Activated naive CD4-positive, alpha-beta T cell treated with anti-CD3 and anti-CD28 coated beads, Interleukin-2, amount 10 ng/mL, durations not matched to agents 7 days and 5 days (primary cell): ENCODE data around the gene SLC29A3.
"Not testable (repeated sequence)": the region's sequence is repeated elsewhere in the genome, so short reads cannot be mapped to it uniquely, and the experiment has no call there.

Source experiments
- CTCF ChIA-PET: fragments of 350-600 bp; sonication (Branson Sonifier 250); formaldehyde crosslinking; loops from one replicate; lab custom pipeline; 2021; ENCODE audit warnings: antibody characterized with exemption; lab: Charles Lee
- DNase-seq: peaks from one replicate; pipeline ENCODE4 v3.0.0-alpha.2; 2020
- H3K27ac Mint-ChIP-seq: one replicate; pipeline ENCODE4 v1.8.0; 2021; ENCODE audit warnings: mild to moderate bottlenecking, moderate library complexity, mixed read lengths
- H3K27me3 Mint-ChIP-seq: one replicate; pipeline ENCODE4 v1.8.0; 2021; ENCODE audit warnings: mild to moderate bottlenecking, mixed read lengths
- H3K36me3 Mint-ChIP-seq: one replicate; pipeline ENCODE4 v1.8.0; 2021; ENCODE audit warnings: mixed read lengths
- H3K4me1 Mint-ChIP-seq: one replicate; pipeline ENCODE4 v1.8.0; 2021; ENCODE audit warnings: mixed read lengths
- H3K4me3 Mint-ChIP-seq: one replicate; pipeline ENCODE4 v1.8.0; 2021; ENCODE audit warnings: mild to moderate bottlenecking, moderate library complexity, mixed read lengths
- H3K9me3 Mint-ChIP-seq: one replicate; pipeline ENCODE4 v1.8.0; 2021; ENCODE audit warnings: mixed read lengths

SLC29A3 gene

GRCh38 chr10:71358277-71358676, 39.2 kb downstream of the SLC29A3 start:
- H3K27ac Mint-ChIP-seq, result no peak overlapping the region
- no peaks in the 10 kb centered on the region for H3K27me3 Mint-ChIP-seq
- no peaks in the 10 kb centered on the region for H3K4me1 Mint-ChIP-seq
- H3K36me3 Mint-ChIP-seq, result no peaks in the 10 kb centered on the region
- no peak overlapping the region for H3K4me3 Mint-ChIP-seq
- CTCF ChIA-PET, result no interaction called here
- H3K9me3 Mint-ChIP-seq, result no peaks in the 10 kb centered on the region
- DNase-seq, result no peak

GRCh38 chr10:71358906-71359305, 39.8 kb downstream of the SLC29A3 start:
- H3K4me1 Mint-ChIP-seq, H3K36me3 Mint-ChIP-seq, H3K4me3 Mint-ChIP-seq, H3K27ac Mint-ChIP-seq, CTCF ChIA-PET, H3K9me3 Mint-ChIP-seq, H3K27me3 Mint-ChIP-seq, DNase-seq: not testable (repeated sequence)

- DNase-seq, result no peak
- Mint-ChIP-seq H3K4me1 (no peaks in the 10 kb centered on the region), H3K9me3 (no peaks in the 10 kb centered on the region), H3K27me3 (no peaks in the 10 kb centered on the region), H3K4me3 (no peak overlapping the region), H3K27ac (no peak overlapping the region), H3K36me3 (no peaks in the 10 kb centered on the region)
- CTCF ChIA-PET, result no interaction called here
Measured at GRCh38 chr10:71359364-71360046, 40.4 kb downstream of the SLC29A3 start.

- no peak for DNase-seq
- H3K27ac Mint-ChIP-seq, result no peak overlapping the region
- no peaks in the 10 kb centered on the region for H3K9me3 Mint-ChIP-seq
- peaks cover 6% of the 10 kb centered on the region for H3K27me3 Mint-ChIP-seq
- CTCF ChIA-PET, result no interaction called here
- no peak overlapping the region for H3K4me3 Mint-ChIP-seq
- H3K36me3 Mint-ChIP-seq, result no peaks in the 10 kb centered on the region
- no peaks in the 10 kb centered on the region for H3K4me1 Mint-ChIP-seq
Measured at GRCh38 chr10:71360735-71361134, 41.7 kb downstream of the SLC29A3 start.

GRCh38 chr10:71361581-71361980, 42.5 kb downstream of the SLC29A3 start:
- Mint-ChIP-seq H3K27me3 (peaks cover 6% of the 10 kb centered on the region), H3K4me3 (no peak overlapping the region), H3K9me3 (no peaks in the 10 kb centered on the region), H3K4me1 (no peaks in the 10 kb centered on the region), H3K27ac (no peak overlapping the region), H3K36me3 (no peaks in the 10 kb centered on the region)
- CTCF ChIA-PET, result interaction anchor here (2.0 kb wide), 1 partner anchor 44 kb away, joined by 4 read pairs; no protein-coding TSS in a partner anchor
- no peak for DNase-seq

- CTCF ChIA-PET, result interaction anchor here (2.0 kb wide), 1 partner anchor 45 kb away, joined by 4 read pairs; no protein-coding TSS in a partner anchor
- no peaks in the 10 kb centered on the region for H3K36me3 Mint-ChIP-seq
- H3K4me3 Mint-ChIP-seq, result no peak overlapping the region
- H3K9me3 Mint-ChIP-seq, result no peaks in the 10 kb centered on the region
- DNase-seq, result no peak
- peaks cover 6% of the 10 kb centered on the region for H3K27me3 Mint-ChIP-seq
- no peak overlapping the region for H3K27ac Mint-ChIP-seq
- H3K4me1 Mint-ChIP-seq, result no peaks in the 10 kb centered on the region
Measured at GRCh38 chr10:71362141-71362540, 43.1 kb downstream of the SLC29A3 start.

- Mint-ChIP-seq H3K27ac (no peak overlapping the region), H3K36me3 (no peaks in the 10 kb centered on the region), H3K4me1 (no peaks in the 10 kb centered on the region), H3K27me3 (peaks cover 9% of the 10 kb centered on the region), H3K9me3 (no peaks in the 10 kb centered on the region), H3K4me3 (no peak overlapping the region)
- CTCF ChIA-PET, result interaction anchor here (0.9 kb wide), 1 partner anchor 20 kb away, joined by 4 read pairs; no protein-coding TSS in a partner anchor
- no peak for DNase-seq
Measured at GRCh38 chr10:71363936-71364335, 44.9 kb downstream of the SLC29A3 start.

GRCh38 chr10:71365366-71365765, 46.3 kb downstream of the SLC29A3 start:
- H3K9me3 Mint-ChIP-seq, result no peaks in the 10 kb centered on the region
- CTCF ChIA-PET, result no interaction called here
- H3K27ac Mint-ChIP-seq, result no peak overlapping the region
- DNase-seq, result no peak
- H3K36me3 Mint-ChIP-seq, result no peaks in the 10 kb centered on the region
- no peak overlapping the region for H3K4me3 Mint-ChIP-seq
- H3K4me1 Mint-ChIP-seq, result no peaks in the 10 kb centered on the region
- peaks cover 9% of the 10 kb centered on the region for H3K27me3 Mint-ChIP-seq

- CTCF ChIA-PET, result no interaction called here
- no peak for DNase-seq
- no peak overlapping the region for H3K4me3 Mint-ChIP-seq
- no peaks in the 10 kb centered on the region for H3K36me3 Mint-ChIP-seq
- peaks cover 17% of the 10 kb centered on the region for H3K27me3 Mint-ChIP-seq
- H3K27ac Mint-ChIP-seq, result no peak overlapping the region
- H3K4me1 Mint-ChIP-seq, result no peaks in the 10 kb centered on the region
- H3K9me3 Mint-ChIP-seq, result no peaks in the 10 kb centered on the region
Measured at GRCh38 chr10:71366690-71367089, 47.6 kb downstream of the SLC29A3 start.

- H3K36me3 Mint-ChIP-seq, result no peaks in the 10 kb centered on the region
- no peak overlapping the region for H3K4me3 Mint-ChIP-seq
- DNase-seq, result no peak
- H3K4me1 Mint-ChIP-seq, result no peaks in the 10 kb centered on the region
- CTCF ChIA-PET, result no interaction called here
- H3K9me3 Mint-ChIP-seq, result no peaks in the 10 kb centered on the region
- no peak overlapping the region for H3K27ac Mint-ChIP-seq
- H3K27me3 Mint-ChIP-seq, result peaks cover 20% of the 10 kb centered on the region
Measured at GRCh38 chr10:71367271-71367670, 48.2 kb downstream of the SLC29A3 start.

GRCh38 chr10:71368176-71368575, 49.1 kb downstream of the SLC29A3 start:
- Mint-ChIP-seq H3K27ac (no peak overlapping the region), H3K4me3 (no peak overlapping the region), H3K4me1 (no peaks in the 10 kb centered on the region), H3K36me3 (no peaks in the 10 kb centered on the region), H3K9me3 (no peaks in the 10 kb centered on the region), H3K27me3 (peaks cover 29% of the 10 kb centered on the region)
- no peak for DNase-seq
- CTCF ChIA-PET, result interaction anchor here (1.2 kb wide), 1 partner anchor 9 kb away, joined by 3 read pairs; no protein-coding TSS in a partner anchor

GRCh38 chr10:71368643-71369042, 49.6 kb downstream of the SLC29A3 start:
- H3K27me3 Mint-ChIP-seq, result peaks cover 34% of the 10 kb centered on the region
- no peaks in the 10 kb centered on the region for H3K36me3 Mint-ChIP-seq
- no peaks in the 10 kb centered on the region for H3K4me1 Mint-ChIP-seq
- no peak overlapping the region for H3K27ac Mint-ChIP-seq
- CTCF ChIA-PET, result interaction anchor here (1.2 kb wide), 1 partner anchor 8 kb away, joined by 3 read pairs; no protein-coding TSS in a partner anchor
- no peak overlapping the region for H3K4me3 Mint-ChIP-seq
- no peaks in the 10 kb centered on the region for H3K9me3 Mint-ChIP-seq
- DNase-seq, result no peak

- CTCF ChIA-PET, result interaction anchor here (1.2 to 1.5 kb wide), 2 partner anchors 7 to 14 kb away, joined by 3 to 4 read pairs; no protein-coding TSS in a partner anchor
- H3K27ac Mint-ChIP-seq, result no peak overlapping the region
- no peaks in the 10 kb centered on the region for H3K4me1 Mint-ChIP-seq
- H3K9me3 Mint-ChIP-seq, result no peaks in the 10 kb centered on the region
- peaks cover 39% of the 10 kb centered on the region for H3K27me3 Mint-ChIP-seq
- no peak for DNase-seq
- no peak overlapping the region for H3K4me3 Mint-ChIP-seq
- no peaks in the 10 kb centered on the region for H3K36me3 Mint-ChIP-seq
Measured at GRCh38 chr10:71369602-71370001, 50.5 kb downstream of the SLC29A3 start.

GRCh38 chr10:71370031-71370430, 51.0 kb downstream of the SLC29A3 start:
- CTCF ChIA-PET, result interaction anchor here (1.5 to 2.7 kb wide), 2 partner anchors 12 to 14 kb away, joined by 4 to 7 read pairs; no protein-coding TSS in a partner anchor
- H3K27ac Mint-ChIP-seq, result no peak overlapping the region
- H3K9me3 Mint-ChIP-seq, result no peaks in the 10 kb centered on the region
- H3K4me1 Mint-ChIP-seq, result no peaks in the 10 kb centered on the region
- H3K4me3 Mint-ChIP-seq, result no peak overlapping the region
- peaks cover 43% of the 10 kb centered on the region for H3K27me3 Mint-ChIP-seq
- no peak for DNase-seq
- no peaks in the 10 kb centered on the region for H3K36me3 Mint-ChIP-seq

- no peak overlapping the region for H3K27ac Mint-ChIP-seq
- H3K4me1 Mint-ChIP-seq, result peaks cover 7% of the 10 kb centered on the region
- no peak for DNase-seq
- H3K9me3 Mint-ChIP-seq, result no peaks in the 10 kb centered on the region
- no peak overlapping the region for H3K4me3 Mint-ChIP-seq
- H3K27me3 Mint-ChIP-seq, result peaks cover 37% of the 10 kb centered on the region
- CTCF ChIA-PET, result interaction anchor here (1.8 to 2.7 kb wide), 3 partner anchors 10 to 56 kb away, joined by 5 to 8 read pairs (median 7); no protein-coding TSS in a partner anchor
- no peaks in the 10 kb centered on the region for H3K36me3 Mint-ChIP-seq
Measured at GRCh38 chr10:71371750-71372166, 52.7 kb downstream of the SLC29A3 start.
